Fibroblast of lung (primary cell): Measurements from ENCODE around the gene ZNF140. TPM values are rescaled to one million over a fixed set of nuclear protein-coding genes. Genes with fewer than 3 reads are reported as not detected.

Experiments
- DNase-seq, 2 donors: peaks; one replicate each; pipeline versions ENCODE4 v3.0.0 to v3.0.0-alpha.2; 2010; ENCODE audit warnings: low read depth in 2 of 2
- H2AFZ ChIP-seq: 2 replicates; pipeline ENCODE4 v1.5.1; 2012; ENCODE audit warnings: low read length, control low read depth, inconsistent platforms
- H3K27ac ChIP-seq: 2 replicates; pipeline ENCODE4 v1.5.1; 2011; ENCODE audit warnings: low read length, control low read depth; ENCODE audit not compliant: insufficient read depth
- H3K27me3 ChIP-seq: 2 replicates; pipeline ENCODE4 v1.5.1; 2011; ENCODE audit warnings: mild to moderate bottlenecking, low read length; ENCODE audit not compliant: control insufficient read depth, insufficient read depth
- H3K36me3 ChIP-seq: 2 replicates; pipeline ENCODE4 v1.5.1; 2011; ENCODE audit warnings: low read length; ENCODE audit not compliant: control insufficient read depth, insufficient read depth
- H3K4me1 ChIP-seq: 2 replicates; pipeline ENCODE4 v1.5.1; 2011; ENCODE audit warnings: low read length; ENCODE audit not compliant: control insufficient read depth, insufficient read depth; ENCODE audit errors: extremely low read depth
- H3K4me2 ChIP-seq: 2 replicates; pipeline ENCODE4 v1.5.1; 2011; ENCODE audit warnings: low read length, control low read depth; ENCODE audit not compliant: insufficient read depth; ENCODE audit errors: extremely low read depth
- H3K4me3 ChIP-seq, 4 experiments: fragments of 200-600 bp in 1 of 4; sonication (generic) in 1 of 4; replicated peaks in 1 of 4; 2 replicates each; pipeline ENCODE4 v1.5.1; 2011 to 2016; ENCODE audit warnings: low read length in 4 of 4, low read depth in 3 of 4, mild to moderate bottlenecking in 3 of 4, control low read depth in 2 of 4, inconsistent platforms in 1 of 4, mixed read lengths in 1 of 4; ENCODE audit not compliant: insufficient read depth in 1 of 4; ENCODE audit errors: control extremely low read depth in 1 of 4
- H3K79me2 ChIP-seq: 2 replicates; pipeline ENCODE4 v1.5.1; 2012; ENCODE audit warnings: mild to moderate bottlenecking, low read length, inconsistent platforms; ENCODE audit not compliant: control insufficient read depth, insufficient read depth
- H3K9ac ChIP-seq: 2 replicates; pipeline ENCODE4 v1.5.1; 2011; ENCODE audit warnings: mild to moderate bottlenecking, low read length, control low read depth; ENCODE audit not compliant: insufficient read depth
- H3K9me3 ChIP-seq: 2 replicates; pipeline ENCODE4 v1.5.1; 2012; ENCODE audit warnings: low read depth, low read length; ENCODE audit not compliant: control insufficient read depth, insufficient read depth
- H4K20me1 ChIP-seq: 2 replicates; pipeline ENCODE4 v1.5.1; 2011; ENCODE audit warnings: low read length; ENCODE audit not compliant: control insufficient read depth, insufficient read depth; ENCODE audit errors: extremely low read depth
- EZH2 ChIP-seq: IDR thresholded peaks from 2 replicates; pipeline ENCODE4 v1.5.1; 2012; ENCODE audit warnings: low read length, control low read depth, mild to moderate bottlenecking; ENCODE audit errors: missing control alignments
- polyA plus RNA-seq, 2 donors: library from polyadenylated mRNA; depleted of rRNA in 1 of 2; stranded (reverse) in 1 of 2; unstranded in 1 of 2; fragments of >200 nt; gene quantifications; 2 replicates each; pipeline ENCODE4 v1.2.1, GENCODE V29; 2011 to 2012; ENCODE audit warnings: missing spikeins in 1 of 2
- total RNA-seq: library from RNA; depleted of rRNA; stranded (reverse); fragments of >200 nt; gene quantifications from 2 replicates; pipeline ENCODE4 v1.2.1, GENCODE V29; 2014
- TF ChIP-seq, protein P1 (sequence below), 2 donors: IDR thresholded peaks in 1 of 2; conservative IDR thresholded peaks in 1 of 2; 1 replicate in 1 of 2; 2 replicates in 1 of 2; pipeline ENCODE4 v1.5.1; 2011 to 2012; ENCODE audit warnings: low read length in 2 of 2, control low read depth in 1 of 2, inconsistent platforms in 1 of 2, low read depth in 1 of 2, mild to moderate bottlenecking in 1 of 2

ZNF140 gene
- total and polyA plus RNA-seq, 2 donors (not counting 1 experiment from before 2014, with no cell fraction given), result 17.4 to 54.8 TPM

DNA sequence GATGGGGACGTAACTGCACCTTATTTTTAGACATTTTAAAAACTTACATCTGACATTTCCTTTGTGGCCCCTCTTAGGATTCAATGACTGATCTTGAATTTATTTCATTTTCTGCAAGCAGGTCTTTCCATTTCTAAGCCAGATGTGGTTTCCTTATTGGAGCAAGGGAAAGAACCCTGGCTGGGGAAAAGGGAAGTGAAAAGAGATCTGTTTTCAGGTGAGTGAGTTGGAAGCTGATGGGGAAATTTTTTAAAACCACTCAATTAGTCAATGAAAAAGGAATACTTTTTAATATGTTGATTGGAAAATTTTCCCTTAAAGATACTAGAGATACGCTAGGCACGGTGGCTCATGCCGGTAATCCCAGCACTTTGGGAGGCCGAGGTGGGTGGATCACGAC, 2.6 kb downstream of the ZNF140 start:
- Histone ChIP-seq H3K36me3 (peaks cover 8% of the 10 kb centered on the region), H3K9me3 (peaks cover 1% of the 10 kb centered on the region), H3K9ac (no peak overlapping the region), H3K4me3 (no peak overlapping the region), H3K79me2 (peaks cover 5% of the 10 kb centered on the region), H3K4me2 (no peak overlapping the region), H3K27me3 (no peaks in the 10 kb centered on the region), H2AFZ (no peak overlapping the region), H4K20me1 (no peaks in the 10 kb centered on the region), H3K27ac (no peak overlapping the region), H3K4me1 (no peaks in the 10 kb centered on the region)
- no peak for DNase-seq
- TF ChIP-seq EZH2, result no peak
- TF ChIP-seq, protein P1, sequence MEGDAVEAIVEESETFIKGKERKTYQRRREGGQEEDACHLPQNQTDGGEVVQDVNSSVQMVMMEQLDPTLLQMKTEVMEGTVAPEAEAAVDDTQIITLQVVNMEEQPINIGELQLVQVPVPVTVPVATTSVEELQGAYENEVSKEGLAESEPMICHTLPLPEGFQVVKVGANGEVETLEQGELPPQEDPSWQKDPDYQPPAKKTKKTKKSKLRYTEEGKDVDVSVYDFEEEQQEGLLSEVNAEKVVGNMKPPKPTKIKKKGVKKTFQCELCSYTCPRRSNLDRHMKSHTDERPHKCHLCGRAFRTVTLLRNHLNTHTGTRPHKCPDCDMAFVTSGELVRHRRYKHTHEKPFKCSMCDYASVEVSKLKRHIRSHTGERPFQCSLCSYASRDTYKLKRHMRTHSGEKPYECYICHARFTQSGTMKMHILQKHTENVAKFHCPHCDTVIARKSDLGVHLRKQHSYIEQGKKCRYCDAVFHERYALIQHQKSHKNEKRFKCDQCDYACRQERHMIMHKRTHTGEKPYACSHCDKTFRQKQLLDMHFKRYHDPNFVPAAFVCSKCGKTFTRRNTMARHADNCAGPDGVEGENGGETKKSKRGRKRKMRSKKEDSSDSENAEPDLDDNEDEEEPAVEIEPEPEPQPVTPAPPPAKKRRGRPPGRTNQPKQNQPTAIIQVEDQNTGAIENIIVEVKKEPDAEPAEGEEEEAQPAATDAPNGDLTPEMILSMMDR (conservative IDR thresholded peaks at IDR 0.05 in 1 of 2, IDR thresholded peaks at IDR 0.05 in 1 of 2; ENCODE audit: low read depth in 1 of 2, low read length in 2 of 2), result no peak

- Histone ChIP-seq H3K9me3 (peaks cover 7% of the 10 kb centered on the region), H3K9ac (no peak overlapping the region), H3K79me2 (no peaks in the 10 kb centered on the region), H2AFZ (no peak overlapping the region), H3K36me3 (peaks cover 3% of the 10 kb centered on the region), H3K27ac (no peak overlapping the region), H3K27me3 (no peaks in the 10 kb centered on the region), H3K4me3 (no peak overlapping the region), H3K4me1 (no peaks in the 10 kb centered on the region), H4K20me1 (no peaks in the 10 kb centered on the region), H3K4me2 (no peak overlapping the region)
- peak in 1 of 2 donors; percentile 14 for DNase-seq
- TF ChIP-seq, protein P1 (conservative IDR thresholded peaks at IDR 0.05 in 1 of 2, IDR thresholded peaks at IDR 0.05 in 1 of 2; ENCODE audit: low read depth in 1 of 2, low read length in 2 of 2), result no peak
- TF ChIP-seq EZH2, result no peak
These were observed 24.9 kb downstream of the ZNF140 start for GRCh38 chr12:133105620-133106019.

DNA sequence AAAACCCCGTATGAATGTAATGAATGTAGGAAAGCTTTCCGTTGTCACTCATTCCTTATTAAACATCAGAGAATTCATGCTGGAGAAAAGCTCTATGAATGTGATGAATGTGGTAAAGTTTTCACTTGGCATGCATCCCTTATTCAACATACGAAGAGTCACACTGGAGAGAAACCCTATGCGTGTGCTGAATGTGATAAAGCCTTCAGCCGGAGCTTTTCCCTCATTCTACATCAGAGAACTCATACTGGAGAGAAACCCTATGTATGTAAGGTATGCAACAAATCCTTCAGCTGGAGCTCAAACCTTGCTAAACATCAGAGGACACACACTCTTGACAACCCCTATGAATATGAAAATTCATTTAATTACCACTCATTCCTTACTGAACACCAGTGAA, 25.5 kb downstream of the ZNF140 start:
- Histone ChIP-seq H3K79me2 (no peaks in the 10 kb centered on the region), H3K9ac (no peak overlapping the region), H2AFZ (no peak overlapping the region), H3K4me2 (no peak overlapping the region), H3K4me1 (no peaks in the 10 kb centered on the region), H3K9me3 (peaks cover 7% of the 10 kb centered on the region), H3K4me3 (no peak overlapping the region), H3K27me3 (no peaks in the 10 kb centered on the region), H3K36me3 (peaks cover 3% of the 10 kb centered on the region), H4K20me1 (no peaks in the 10 kb centered on the region), H3K27ac (no peak overlapping the region)
- TF ChIP-seq, protein P1 (conservative IDR thresholded peaks at IDR 0.05 in 1 of 2, IDR thresholded peaks at IDR 0.05 in 1 of 2; ENCODE audit: low read depth in 1 of 2, low read length in 2 of 2), result no peak
- no peak for TF ChIP-seq EZH2
- DNase-seq, result peak; percentile 20 to 40
